ENCODE measurements around the gene KRTAP1-1.

- no peak for TF ChIP-seq EP300 (IDR thresholded peaks at IDR 0.05; ENCODE audit: low read depth)
- TF ChIP-seq CTCF (IDR thresholded peaks at IDR 0.05) = no peak
These were observed 1.7 kb upstream of the KRTAP1-1 start for GRCh38 chr17:41042953-41043352.
